Measurements from ENCODE around the gene NOP10. TPM values are rescaled to one million over a fixed set of nuclear protein-coding genes. Genes with fewer than 3 reads are reported as not detected.

The NOP10 gene
- total RNA-seq, 1 donor from 2014 or later = 137 TPM

DNA sequence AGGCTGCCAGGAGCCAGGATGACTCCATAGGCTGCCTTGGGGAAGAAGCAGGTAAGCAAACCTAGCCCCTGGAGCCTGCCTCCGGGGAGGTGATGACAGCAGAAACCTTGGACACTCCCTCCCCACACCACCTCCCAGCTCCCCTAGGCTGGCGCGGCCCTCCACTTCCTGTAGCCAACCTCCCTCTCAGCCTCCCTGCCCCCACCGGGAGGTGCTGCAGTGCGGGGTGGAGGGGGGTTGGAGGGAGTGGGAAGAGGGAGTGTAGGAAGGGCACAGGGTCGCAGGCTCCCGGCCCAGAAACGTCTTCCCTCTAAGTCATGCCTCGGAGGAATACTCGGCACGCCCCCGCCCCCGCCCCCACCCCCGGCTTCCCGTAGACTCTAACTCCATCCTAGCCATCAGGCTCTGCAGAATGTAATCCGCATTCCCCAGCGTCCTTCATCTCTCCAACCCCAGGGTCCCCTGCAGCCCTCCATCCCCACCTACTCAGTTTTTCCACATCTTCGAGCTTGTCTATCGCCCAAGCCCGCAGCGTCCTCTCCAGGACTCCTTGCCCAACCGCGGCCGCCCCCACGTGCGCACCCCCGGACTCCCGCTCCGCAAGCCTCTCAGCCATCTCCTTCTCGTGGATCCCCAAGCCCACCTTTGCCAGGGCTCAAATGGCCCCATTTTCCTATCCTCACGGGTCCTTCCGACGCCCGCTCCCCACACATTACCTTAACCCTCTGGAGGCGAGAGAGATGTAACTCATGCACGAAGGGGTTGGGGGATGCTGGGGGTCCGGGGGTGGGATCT lies 23.5 kb upstream of the NOP10 start:
- Mint-ChIP-seq H3K9me3 (ENCODE audit: unreplicated experiment) (peaks cover 6% of the 10 kb centered on the region), H3K36me3 (ENCODE audit: unreplicated experiment) (peaks cover 6% of the 10 kb centered on the region), H3K27ac (ENCODE audit: unreplicated experiment) (peak overlapping the region; percentile 80), H3K27me3 (ENCODE audit: unreplicated experiment) (peaks cover 6% of the 10 kb centered on the region), H3K4me1 (ENCODE audit: low read depth, unreplicated experiment) (peaks cover 8% of the 10 kb centered on the region), H3K4me3 (ENCODE audit: unreplicated experiment) (peak overlapping the region; percentile 96)
- DNase-seq = peak; percentile 79
- TF ChIP-seq, protein P1, sequence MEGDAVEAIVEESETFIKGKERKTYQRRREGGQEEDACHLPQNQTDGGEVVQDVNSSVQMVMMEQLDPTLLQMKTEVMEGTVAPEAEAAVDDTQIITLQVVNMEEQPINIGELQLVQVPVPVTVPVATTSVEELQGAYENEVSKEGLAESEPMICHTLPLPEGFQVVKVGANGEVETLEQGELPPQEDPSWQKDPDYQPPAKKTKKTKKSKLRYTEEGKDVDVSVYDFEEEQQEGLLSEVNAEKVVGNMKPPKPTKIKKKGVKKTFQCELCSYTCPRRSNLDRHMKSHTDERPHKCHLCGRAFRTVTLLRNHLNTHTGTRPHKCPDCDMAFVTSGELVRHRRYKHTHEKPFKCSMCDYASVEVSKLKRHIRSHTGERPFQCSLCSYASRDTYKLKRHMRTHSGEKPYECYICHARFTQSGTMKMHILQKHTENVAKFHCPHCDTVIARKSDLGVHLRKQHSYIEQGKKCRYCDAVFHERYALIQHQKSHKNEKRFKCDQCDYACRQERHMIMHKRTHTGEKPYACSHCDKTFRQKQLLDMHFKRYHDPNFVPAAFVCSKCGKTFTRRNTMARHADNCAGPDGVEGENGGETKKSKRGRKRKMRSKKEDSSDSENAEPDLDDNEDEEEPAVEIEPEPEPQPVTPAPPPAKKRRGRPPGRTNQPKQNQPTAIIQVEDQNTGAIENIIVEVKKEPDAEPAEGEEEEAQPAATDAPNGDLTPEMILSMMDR (IDR thresholded peaks at IDR 0.05; ENCODE audit: partially characterized antibody, unreplicated experiment) = no peak

DNA sequence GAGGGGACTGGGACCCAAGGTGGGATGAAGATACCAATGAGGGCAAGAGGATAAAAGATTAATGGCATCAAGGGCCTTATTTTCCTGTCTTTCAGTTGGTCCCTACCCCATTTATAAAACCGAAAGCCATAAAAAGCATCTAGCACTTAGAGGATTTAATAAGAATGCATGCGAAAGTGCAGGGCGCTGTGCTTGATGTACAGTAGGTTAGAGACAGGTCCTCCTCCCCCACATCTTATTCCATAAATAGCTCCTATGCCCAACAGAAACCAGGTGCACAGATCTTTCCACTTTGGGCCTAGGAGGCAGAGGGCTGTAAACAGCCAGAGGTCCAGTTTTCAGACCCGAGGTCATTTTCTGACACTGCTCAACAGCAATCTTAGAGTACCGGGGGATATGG lies 22.9 kb upstream of the NOP10 start:
- Mint-ChIP-seq H3K4me3 (ENCODE audit: unreplicated experiment) (peak overlapping the region; percentile 96), H3K36me3 (ENCODE audit: unreplicated experiment) (peaks cover 6% of the 10 kb centered on the region), H3K4me1 (ENCODE audit: low read depth, unreplicated experiment) (peaks cover 8% of the 10 kb centered on the region), H3K27ac (ENCODE audit: unreplicated experiment) (peak overlapping the region; percentile 64), H3K9me3 (ENCODE audit: unreplicated experiment) (peaks cover 6% of the 10 kb centered on the region), H3K27me3 (ENCODE audit: unreplicated experiment) (peaks cover 6% of the 10 kb centered on the region)
- TF ChIP-seq, protein P1 (IDR thresholded peaks at IDR 0.05; ENCODE audit: partially characterized antibody, unreplicated experiment) = no peak
- DNase-seq = no peak

DNA sequence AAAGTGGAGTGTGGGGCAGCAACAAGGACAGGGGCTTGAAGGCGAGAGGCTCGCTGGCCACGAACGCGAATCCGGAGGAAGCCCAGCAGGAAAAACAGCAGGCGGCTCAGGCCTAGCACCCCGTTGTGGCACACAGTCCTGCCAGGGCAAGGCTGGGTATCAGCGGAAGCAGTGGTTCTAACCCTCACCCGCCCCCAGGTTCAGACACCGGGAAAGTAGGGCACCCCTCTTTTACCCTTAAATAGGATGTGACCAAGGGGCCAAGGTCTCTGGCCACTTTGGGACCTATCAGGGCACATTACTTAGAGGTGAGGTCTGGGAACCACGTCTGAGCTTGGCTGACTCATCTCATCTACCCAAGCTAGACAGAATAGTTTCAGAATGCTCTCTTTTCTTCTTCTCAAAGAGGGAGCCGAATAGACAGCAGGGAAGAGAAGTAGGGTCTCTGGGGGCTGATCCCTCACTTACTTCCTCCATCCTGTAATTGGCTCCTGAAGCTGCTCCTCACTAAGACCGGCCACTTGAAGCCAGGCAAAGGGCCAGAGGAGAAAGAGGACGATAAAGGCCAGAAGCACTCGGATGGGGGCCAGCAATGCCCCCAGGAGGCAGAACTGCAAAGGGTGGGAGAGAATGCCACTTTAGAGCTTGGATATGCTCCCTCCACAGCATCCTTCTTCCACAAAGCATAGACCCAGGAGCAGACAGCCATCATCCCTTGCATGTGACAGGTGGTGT lies 22.3 kb upstream of the NOP10 start:
- peaks cover 6% of the 10 kb centered on the region for H3K27me3 Mint-ChIP-seq (ENCODE audit: unreplicated experiment)
- peaks cover 6% of the 10 kb centered on the region for H3K9me3 Mint-ChIP-seq (ENCODE audit: unreplicated experiment)
- no peak for DNase-seq
- peaks cover 8% of the 10 kb centered on the region for H3K4me1 Mint-ChIP-seq (ENCODE audit: low read depth, unreplicated experiment)
- TF ChIP-seq, protein P1 (IDR thresholded peaks at IDR 0.05; ENCODE audit: partially characterized antibody, unreplicated experiment) = no peak
- peaks cover 6% of the 10 kb centered on the region for H3K36me3 Mint-ChIP-seq (ENCODE audit: unreplicated experiment)
- H3K4me3 Mint-ChIP-seq (ENCODE audit: unreplicated experiment) = peak overlapping the region; percentile 96
- peak overlapping the region; percentile 64 for H3K27ac Mint-ChIP-seq (ENCODE audit: unreplicated experiment)

DNA sequence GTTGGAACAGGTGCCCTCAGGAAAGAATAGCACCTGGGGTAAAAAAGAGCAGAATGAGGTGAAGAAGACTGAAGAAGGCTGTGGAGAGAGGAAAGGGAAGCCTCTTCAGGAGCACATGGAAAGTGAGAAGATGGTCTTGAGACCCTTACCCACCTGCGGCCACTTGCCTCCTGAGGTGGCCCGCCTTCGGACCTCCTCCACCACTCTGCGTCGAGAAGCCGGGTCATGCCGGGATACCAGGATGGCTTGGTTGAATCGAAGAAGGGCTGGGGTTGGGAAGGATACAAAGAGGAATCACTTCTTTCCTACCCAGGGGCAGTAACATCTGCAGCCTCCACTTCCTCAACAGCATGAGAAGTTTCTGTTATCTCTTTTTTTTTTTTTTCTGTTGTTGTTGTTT lies 21.1 kb upstream of the NOP10 start:
- Mint-ChIP-seq H3K27me3 (ENCODE audit: unreplicated experiment) (peaks cover 8% of the 10 kb centered on the region), H3K27ac (ENCODE audit: unreplicated experiment) (no peak overlapping the region), H3K4me1 (ENCODE audit: low read depth, unreplicated experiment) (peaks cover 8% of the 10 kb centered on the region), H3K4me3 (ENCODE audit: unreplicated experiment) (no peak overlapping the region), H3K9me3 (ENCODE audit: unreplicated experiment) (peaks cover 6% of the 10 kb centered on the region), H3K36me3 (ENCODE audit: unreplicated experiment) (peaks cover 6% of the 10 kb centered on the region)
- TF ChIP-seq, protein P1 (IDR thresholded peaks at IDR 0.05; ENCODE audit: partially characterized antibody, unreplicated experiment) = no peak
- no peak for DNase-seq

All from glutamatergic neuron (in vitro differentiated cells).